ENCODE data around the gene ORM1.

- no peak for TF ChIP-seq POLR2A (IDR thresholded peaks at IDR 0.05)
- TF ChIP-seq CTCF (IDR thresholded peaks at IDR 0.05): no peak
Observed at GRCh38 chr9:114335745-114336144, 12.8 kb downstream of the ORM1 start.
